ENCODE data around the gene PHF19.

- TF ChIP-seq MTA3 (IDR thresholded peaks at IDR 0.05; ENCODE audit: borderline replicate concordance, low read length) (no peak), CTCF (IDR thresholded peaks at IDR 0.05 in 2 of 3, conservative IDR thresholded peaks at IDR 0.05 in 1 of 3; ENCODE audit: control insufficient read depth in 2 of 3, extremely low read depth in 1 of 3, insufficient read depth in 1 of 3, low read depth in 3 of 3, low read length in 3 of 3) (no peak), POLR2A (IDR thresholded peaks at IDR 0.05; ENCODE audit: low read depth, low read length) (peak; percentile 72), BRCA1 (IDR thresholded peaks at IDR 0.05; ENCODE audit: low read depth, low read length) (no peak), DPF2 (IDR thresholded peaks at IDR 0.05) (no peak), ZNF24 (IDR thresholded peaks at IDR 0.05) (no peak), ZBTB33 (IDR thresholded peaks at IDR 0.05) (no peak), POLR2AphosphoS5 (IDR thresholded peaks at IDR 0.05; ENCODE audit: low read length) (no peak), MAX (IDR thresholded peaks at IDR 0.05; ENCODE audit: low read depth, low read length) (no peak)
These were observed 23.8 kb upstream of the PHF19 start for GRCh38 chr9:120900824-120901223.

All from GM12878 (cell line).